WTC11 (cell line): Measurements from ENCODE around the gene PPP1R11.
A peak's percentile ranks its signal among the peaks of the same experiment; 100 is the strongest.

Experiments
- CBFB ChIP-seq: sonication (generic); formaldehyde crosslinking; IDR thresholded peaks from 2 replicates; pipeline ENCODE4 v1.8.1; 2022; ENCODE audit warnings: mild to moderate bottlenecking, low read depth, missing genetic modification reagents
- CTCF ChIP-seq: fragments of 200-600 bp; IDR thresholded peaks from 2 replicates; pipeline ENCODE4 v1.8.0; 2022; ENCODE audit warnings: antibody characterized with exemption

DNA sequence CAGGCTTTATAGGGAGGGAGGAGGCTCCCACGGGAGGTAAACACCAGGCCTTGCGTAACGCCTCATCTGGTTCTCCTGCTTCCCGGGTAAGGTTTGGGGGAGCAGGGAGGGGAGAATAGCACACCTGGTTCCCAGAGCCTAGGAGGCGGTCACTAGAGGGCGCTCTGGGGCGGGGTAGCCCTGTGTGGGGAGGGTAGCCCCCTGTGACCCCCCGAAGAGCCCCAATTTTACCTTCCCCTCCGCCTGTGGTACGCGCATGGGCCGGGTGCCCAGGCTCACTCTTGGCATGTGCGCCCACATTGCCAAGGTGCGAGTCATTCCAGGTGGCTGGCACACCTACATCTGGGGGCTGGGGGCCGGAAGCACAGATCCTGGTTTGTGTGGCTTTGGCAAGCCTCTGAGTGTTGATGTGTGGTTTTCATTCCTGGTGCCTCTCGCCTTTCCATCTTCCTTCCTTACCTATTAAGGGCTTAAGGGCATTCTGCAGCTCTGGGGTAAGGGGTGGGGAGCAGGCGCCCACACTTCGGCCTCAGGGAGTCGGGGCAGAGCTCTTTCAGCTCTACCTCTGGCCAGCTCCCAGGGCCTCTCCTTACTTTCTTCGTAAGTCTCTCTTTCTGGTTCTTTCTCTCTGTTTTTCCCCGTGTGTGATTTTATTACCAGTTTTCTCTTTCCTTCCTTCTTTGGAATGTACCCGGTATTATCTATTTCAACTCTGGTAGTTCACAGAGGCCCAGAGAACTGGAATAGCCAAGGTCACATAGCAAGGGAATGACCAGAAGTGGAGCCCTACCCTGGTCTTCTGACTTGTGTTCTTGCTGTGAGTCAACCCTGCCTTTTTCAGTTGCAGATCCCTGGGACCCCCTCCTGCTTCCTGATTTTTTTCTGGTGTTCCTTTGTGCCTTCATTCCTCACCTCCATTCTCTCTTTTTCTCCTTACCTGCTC, 9.1 kb downstream of the PPP1R11 start:
- TF ChIP-seq CBFB (CRISPR knock-in tag) (no peak), CTCF (peak; percentile 73)
